Astrocyte (in vitro differentiated cells and primary cell): Measurements from ENCODE around the gene CEACAM16.

Experiments
- CTCF ChIP-seq: IDR thresholded peaks from 2 replicates; pipeline ENCODE4 v1.5.1; 2011; ENCODE audit warnings: low read depth, mild to moderate bottlenecking, inconsistent platforms, low read length, moderate library complexity; ENCODE audit not compliant: insufficient read depth
- EZH2 ChIP-seq: IDR thresholded peaks from 2 replicates; pipeline ENCODE4 v1.6.1; 2012; ENCODE audit warnings: mild to moderate bottlenecking, low read length, inconsistent platforms; ENCODE audit not compliant: insufficient read depth

GRCh38 chr19:44673510-44673909 is 25.4 kb upstream of the CEACAM16 start:
- TF ChIP-seq CTCF (no peak), EZH2 (no peak)
